ENCODE measurements around the gene JMJD1C.

Gene JMJD1C

GRCh38 chr10:63275094-63275493 lies 190.7 kb downstream of the JMJD1C start:
- H3K4me3 ChIP-seq (replicated peaks; ENCODE audit: low read depth, low read length): no peak overlapping the region
- no peaks in the 10 kb centered on the region for H3K27me3 ChIP-seq (replicated peaks; ENCODE audit: control insufficient read depth, insufficient read depth, low read length)
- no peak for DNase-seq (ENCODE audit: extremely low read depth, insufficient read length)
- H3K36me3 ChIP-seq (ENCODE audit: control insufficient read depth, insufficient read depth, low read length): no peaks in the 10 kb centered on the region
- no peak for TF ChIP-seq CTCF (IDR thresholded peaks at IDR 0.05; ENCODE audit: insufficient read depth, low read length, poor library complexity, severe bottlenecking)

GRCh38 chr10:63273577-63273976 lies 192.2 kb downstream of the JMJD1C start:
- H3K27me3 ChIP-seq (replicated peaks; ENCODE audit: control insufficient read depth, insufficient read depth, low read length): no peaks in the 10 kb centered on the region
- no peaks in the 10 kb centered on the region for H3K36me3 ChIP-seq (ENCODE audit: control insufficient read depth, insufficient read depth, low read length)
- no peak for DNase-seq (ENCODE audit: extremely low read depth, insufficient read length)
- TF ChIP-seq CTCF (IDR thresholded peaks at IDR 0.05; ENCODE audit: insufficient read depth, low read length, poor library complexity, severe bottlenecking): no peak
- H3K4me3 ChIP-seq (replicated peaks; ENCODE audit: low read depth, low read length): no peak overlapping the region

GRCh38 chr10:63268798-63269503 lies 196.8 kb downstream of the JMJD1C start:
- H3K27me3 ChIP-seq (replicated peaks; ENCODE audit: control insufficient read depth, insufficient read depth, low read length): no peaks in the 10 kb centered on the region
- H3K4me3 ChIP-seq (replicated peaks; ENCODE audit: low read depth, low read length): peak overlapping the region; percentile 76
- peak; percentile 72 for DNase-seq (ENCODE audit: extremely low read depth, insufficient read length)

GRCh38 chr10:63268149-63268797 lies 197.5 kb downstream of the JMJD1C start:
- TF ChIP-seq CTCF (IDR thresholded peaks at IDR 0.05; ENCODE audit: insufficient read depth, low read length, poor library complexity, severe bottlenecking): no peak
- no peak for DNase-seq (ENCODE audit: extremely low read depth, insufficient read length)
- Histone ChIP-seq H3K4me3 (replicated peaks; ENCODE audit: low read depth, low read length) (peak overlapping the region; percentile 76), H3K36me3 (ENCODE audit: control insufficient read depth, insufficient read depth, low read length) (no peaks in the 10 kb centered on the region), H3K27me3 (replicated peaks; ENCODE audit: control insufficient read depth, insufficient read depth, low read length) (no peaks in the 10 kb centered on the region)

More at GRCh38 chr10:63268798-63269503, 196.8 kb downstream of the JMJD1C start:
- no peak for TF ChIP-seq CTCF (IDR thresholded peaks at IDR 0.05; ENCODE audit: insufficient read depth, low read length, poor library complexity, severe bottlenecking)
- H3K36me3 ChIP-seq (ENCODE audit: control insufficient read depth, insufficient read depth, low read length): no peaks in the 10 kb centered on the region

- DNase-seq (ENCODE audit: extremely low read depth, insufficient read length): no peak
Measured at GRCh38 chr10:63267414-63268148, 198.2 kb downstream of the JMJD1C start.

More at GRCh38 chr10:63267414-63268148, 198.2 kb downstream of the JMJD1C start:
- H3K4me3 ChIP-seq (replicated peaks; ENCODE audit: low read depth, low read length): peak overlapping the region; percentile 76
- H3K27me3 ChIP-seq (replicated peaks; ENCODE audit: control insufficient read depth, insufficient read depth, low read length): no peaks in the 10 kb centered on the region
- TF ChIP-seq CTCF (IDR thresholded peaks at IDR 0.05; ENCODE audit: insufficient read depth, low read length, poor library complexity, severe bottlenecking): no peak
- no peaks in the 10 kb centered on the region for H3K36me3 ChIP-seq (ENCODE audit: control insufficient read depth, insufficient read depth, low read length)
